Measurements from ENCODE around the gene NPBWR2. TPM values are rescaled to one million over a fixed set of nuclear protein-coding genes. Genes with fewer than 3 reads are reported as not detected.

The NPBWR2 gene
- total and polyA plus RNA-seq, 2 experiments from 2014 or later: not detected

DNA sequence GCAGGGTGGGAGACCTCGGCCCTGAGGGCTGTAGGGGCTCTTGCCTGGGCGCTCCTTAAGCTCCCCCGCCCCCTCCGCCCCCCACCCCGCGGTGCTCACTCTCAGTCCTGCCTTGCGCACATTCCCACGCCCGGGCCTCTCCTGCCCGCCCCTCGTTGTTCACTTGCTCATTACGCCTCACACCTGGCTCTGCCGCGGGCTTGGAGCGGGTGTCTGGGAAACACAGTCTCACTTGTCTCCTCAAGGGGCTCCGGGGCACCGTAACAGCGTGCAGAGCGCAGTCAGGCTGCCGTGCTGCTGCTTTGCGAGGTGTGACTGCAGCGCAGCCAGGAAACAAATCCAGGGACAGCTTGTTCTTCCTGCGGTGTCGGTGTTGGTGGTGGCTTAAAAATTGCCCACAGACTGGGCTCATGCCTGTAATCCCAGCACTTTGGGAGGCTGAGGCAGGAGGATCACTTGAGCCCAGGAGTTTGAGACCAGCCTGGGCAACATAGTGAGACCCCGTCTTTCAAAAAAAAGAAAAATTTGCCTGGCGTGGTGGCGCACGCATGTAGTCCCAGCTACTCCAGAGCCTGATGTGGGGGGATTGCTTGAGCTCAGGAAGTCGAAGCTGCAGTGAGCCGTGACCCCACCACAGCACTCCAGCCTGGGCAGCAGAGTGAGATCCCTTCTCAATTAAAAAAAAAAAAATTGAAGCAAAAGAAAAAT, 4.6 kb downstream of the NPBWR2 start:
- no peaks in the 10 kb centered on the region for H4K20me1 ChIP-seq (replicated peaks; ENCODE audit: insufficient read depth)
- no peak overlapping the region for H3K27ac Mint-ChIP-seq
- peak overlapping the region; percentile 99 for H2AFZ ChIP-seq
- no peak overlapping the region for H3K27ac ChIP-seq (ENCODE audit: low read depth)
- ATAC-seq (peak; percentile 66), DNase-seq (ENCODE audit: low spot score) (peak; percentile 84)
- H3K27me3 Mint-ChIP-seq (ENCODE audit: insufficient read depth, low read depth, poor library complexity): peaks cover 31% of the 10 kb centered on the region
- no peaks in the 10 kb centered on the region for H3K9me2 ChIP-seq (ENCODE audit: insufficient read depth)
- H3K4me2 ChIP-seq: peak overlapping the region; percentile 81
- H3F3A ChIP-seq (replicated peaks; ENCODE audit: low read depth): peaks cover 7% of the 10 kb centered on the region
- no peaks in the 10 kb centered on the region for H3K36me3 ChIP-seq (ENCODE audit: insufficient read depth)
- no peaks in the 10 kb centered on the region; the same call in 2 of the 3 replicates for H3K36me3 Mint-ChIP-seq (ENCODE audit: low read depth)
- H3K4me1 ChIP-seq (ENCODE audit: insufficient read depth): no peaks in the 10 kb centered on the region
- peaks cover 11% of the 10 kb centered on the region for H3K4me1 Mint-ChIP-seq
- peaks cover 5% of the 10 kb centered on the region; the same call in 2 of the 3 replicates for H3K9me3 Mint-ChIP-seq
- TF ChIP-seq CREB1 (CRISPR knock-in tag; IDR thresholded peaks at IDR 0.05; ENCODE audit: low read depth): no peak
- TF ChIP-seq EZH2phosphoT487 (IDR thresholded peaks at IDR 0.05; ENCODE audit: unreplicated experiment): no peak
- no peak for TF ChIP-seq STAT1 (IDR thresholded peaks at IDR 0.05; ENCODE audit: unreplicated experiment)
- TF ChIP-seq ZNF331 (CRISPR knock-in tag; IDR thresholded peaks at IDR 0.05; ENCODE audit: low read depth): no peak
- TF ChIP-seq POLR2AphosphoS5 (IDR thresholded peaks at IDR 0.05; ENCODE audit: low read depth): no peak
- TF ChIP-seq, protein P1, sequence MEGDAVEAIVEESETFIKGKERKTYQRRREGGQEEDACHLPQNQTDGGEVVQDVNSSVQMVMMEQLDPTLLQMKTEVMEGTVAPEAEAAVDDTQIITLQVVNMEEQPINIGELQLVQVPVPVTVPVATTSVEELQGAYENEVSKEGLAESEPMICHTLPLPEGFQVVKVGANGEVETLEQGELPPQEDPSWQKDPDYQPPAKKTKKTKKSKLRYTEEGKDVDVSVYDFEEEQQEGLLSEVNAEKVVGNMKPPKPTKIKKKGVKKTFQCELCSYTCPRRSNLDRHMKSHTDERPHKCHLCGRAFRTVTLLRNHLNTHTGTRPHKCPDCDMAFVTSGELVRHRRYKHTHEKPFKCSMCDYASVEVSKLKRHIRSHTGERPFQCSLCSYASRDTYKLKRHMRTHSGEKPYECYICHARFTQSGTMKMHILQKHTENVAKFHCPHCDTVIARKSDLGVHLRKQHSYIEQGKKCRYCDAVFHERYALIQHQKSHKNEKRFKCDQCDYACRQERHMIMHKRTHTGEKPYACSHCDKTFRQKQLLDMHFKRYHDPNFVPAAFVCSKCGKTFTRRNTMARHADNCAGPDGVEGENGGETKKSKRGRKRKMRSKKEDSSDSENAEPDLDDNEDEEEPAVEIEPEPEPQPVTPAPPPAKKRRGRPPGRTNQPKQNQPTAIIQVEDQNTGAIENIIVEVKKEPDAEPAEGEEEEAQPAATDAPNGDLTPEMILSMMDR (conservative IDR thresholded peaks at IDR 0.05; ENCODE audit: low read depth in 2 of 2): no peak
- no peak for TF ChIP-seq ZNF114 (CRISPR knock-in tag; IDR thresholded peaks at IDR 0.05)
- no peak for TF ChIP-seq EZH2 (IDR thresholded peaks at IDR 0.05; ENCODE audit: low read depth, unreplicated experiment)
- TF ChIP-seq, protein P2, sequence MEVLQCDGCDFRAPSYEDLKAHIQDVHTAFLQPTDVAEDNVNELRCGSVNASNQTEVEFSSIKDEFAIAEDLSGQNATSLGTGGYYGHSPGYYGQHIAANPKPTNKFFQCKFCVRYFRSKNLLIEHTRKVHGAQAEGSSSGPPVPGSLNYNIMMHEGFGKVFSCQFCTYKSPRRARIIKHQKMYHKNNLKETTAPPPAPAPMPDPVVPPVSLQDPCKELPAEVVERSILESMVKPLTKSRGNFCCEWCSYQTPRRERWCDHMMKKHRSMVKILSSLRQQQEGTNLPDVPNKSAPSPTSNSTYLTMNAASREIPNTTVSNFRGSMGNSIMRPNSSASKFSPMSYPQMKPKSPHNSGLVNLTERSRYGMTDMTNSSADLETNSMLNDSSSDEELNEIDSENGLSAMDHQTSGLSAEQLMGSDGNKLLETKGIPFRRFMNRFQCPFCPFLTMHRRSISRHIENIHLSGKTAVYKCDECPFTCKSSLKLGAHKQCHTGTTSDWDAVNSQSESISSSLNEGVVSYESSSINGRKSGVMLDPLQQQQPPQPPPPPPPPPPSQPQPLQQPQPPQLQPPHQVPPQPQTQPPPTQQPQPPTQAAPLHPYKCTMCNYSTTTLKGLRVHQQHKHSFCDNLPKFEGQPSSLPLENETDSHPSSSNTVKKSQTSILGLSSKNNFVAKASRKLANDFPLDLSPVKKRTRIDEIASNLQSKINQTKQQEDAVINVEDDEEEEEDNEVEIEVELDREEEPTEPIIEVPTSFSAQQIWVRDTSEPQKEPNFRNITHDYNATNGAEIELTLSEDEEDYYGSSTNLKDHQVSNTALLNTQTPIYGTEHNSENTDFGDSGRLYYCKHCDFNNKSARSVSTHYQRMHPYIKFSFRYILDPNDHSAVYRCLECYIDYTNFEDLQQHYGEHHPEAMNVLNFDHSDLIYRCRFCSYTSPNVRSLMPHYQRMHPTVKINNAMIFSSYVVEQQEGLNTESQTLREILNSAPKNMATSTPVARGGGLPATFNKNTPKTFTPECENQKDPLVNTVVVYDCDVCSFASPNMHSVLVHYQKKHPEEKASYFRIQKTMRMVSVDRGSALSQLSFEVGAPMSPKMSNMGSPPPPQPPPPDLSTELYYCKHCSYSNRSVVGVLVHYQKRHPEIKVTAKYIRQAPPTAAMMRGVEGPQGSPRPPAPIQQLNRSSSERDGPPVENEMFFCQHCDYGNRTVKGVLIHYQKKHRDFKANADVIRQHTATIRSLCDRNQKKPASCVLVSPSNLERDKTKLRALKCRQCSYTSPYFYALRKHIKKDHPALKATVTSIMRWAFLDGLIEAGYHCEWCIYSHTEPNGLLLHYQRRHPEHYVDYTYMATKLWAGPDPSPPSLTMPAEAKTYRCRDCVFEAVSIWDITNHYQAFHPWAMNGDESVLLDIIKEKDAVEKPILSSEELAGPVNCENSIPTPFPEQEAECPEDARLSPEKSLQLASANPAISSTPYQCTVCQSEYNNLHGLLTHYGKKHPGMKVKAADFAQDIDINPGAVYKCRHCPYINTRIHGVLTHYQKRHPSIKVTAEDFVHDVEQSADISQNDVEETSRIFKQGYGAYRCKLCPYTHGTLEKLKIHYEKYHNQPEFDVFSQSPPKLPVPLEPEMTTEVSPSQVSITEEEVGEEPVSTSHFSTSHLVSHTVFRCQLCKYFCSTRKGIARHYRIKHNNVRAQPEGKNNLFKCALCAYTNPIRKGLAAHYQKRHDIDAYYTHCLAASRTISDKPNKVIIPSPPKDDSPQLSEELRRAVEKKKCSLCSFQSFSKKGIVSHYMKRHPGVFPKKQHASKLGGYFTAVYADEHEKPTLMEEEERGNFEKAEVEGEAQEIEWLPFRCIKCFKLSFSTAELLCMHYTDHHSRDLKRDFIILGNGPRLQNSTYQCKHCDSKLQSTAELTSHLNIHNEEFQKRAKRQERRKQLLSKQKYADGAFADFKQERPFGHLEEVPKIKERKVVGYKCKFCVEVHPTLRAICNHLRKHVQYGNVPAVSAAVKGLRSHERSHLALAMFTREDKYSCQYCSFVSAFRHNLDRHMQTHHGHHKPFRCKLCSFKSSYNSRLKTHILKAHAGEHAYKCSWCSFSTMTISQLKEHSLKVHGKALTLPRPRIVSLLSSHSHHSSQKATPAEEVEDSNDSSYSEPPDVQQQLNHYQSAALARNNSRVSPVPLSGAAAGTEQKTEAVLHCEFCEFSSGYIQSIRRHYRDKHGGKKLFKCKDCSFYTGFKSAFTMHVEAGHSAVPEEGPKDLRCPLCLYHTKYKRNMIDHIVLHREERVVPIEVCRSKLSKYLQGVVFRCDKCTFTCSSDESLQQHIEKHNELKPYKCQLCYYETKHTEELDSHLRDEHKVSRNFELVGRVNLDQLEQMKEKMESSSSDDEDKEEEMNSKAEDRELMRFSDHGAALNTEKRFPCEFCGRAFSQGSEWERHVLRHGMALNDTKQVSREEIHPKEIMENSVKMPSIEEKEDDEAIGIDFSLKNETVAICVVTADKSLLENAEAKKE (CRISPR knock-in tag; IDR thresholded peaks at IDR 0.05): no peak
- TF ChIP-seq NANOG (IDR thresholded peaks at IDR 0.05; ENCODE audit: borderline replicate concordance): no peak
- H3K4me3 ChIP-seq: peak overlapping the region; percentile 69
- H3K79me2 ChIP-seq (replicated peaks; ENCODE audit: insufficient read depth): no peaks in the 10 kb centered on the region
- peak overlapping the region; percentile 71 for H3K4me3 Mint-ChIP-seq
- H3K27me3 ChIP-seq (ENCODE audit: insufficient read depth): peaks cover 17% of the 10 kb centered on the region

All from GM23338 (cell line).